Nucleus accumbens (tissue), 56 donors: ENCODE data around the gene HTT-AS.

ENCODE experiments used
- DNase-seq, 56 donors: peaks; one replicate each; lab custom pipeline; 2025; lab: John Stamatoyannopoulos, UW

Gene HTT-AS

DNA sequence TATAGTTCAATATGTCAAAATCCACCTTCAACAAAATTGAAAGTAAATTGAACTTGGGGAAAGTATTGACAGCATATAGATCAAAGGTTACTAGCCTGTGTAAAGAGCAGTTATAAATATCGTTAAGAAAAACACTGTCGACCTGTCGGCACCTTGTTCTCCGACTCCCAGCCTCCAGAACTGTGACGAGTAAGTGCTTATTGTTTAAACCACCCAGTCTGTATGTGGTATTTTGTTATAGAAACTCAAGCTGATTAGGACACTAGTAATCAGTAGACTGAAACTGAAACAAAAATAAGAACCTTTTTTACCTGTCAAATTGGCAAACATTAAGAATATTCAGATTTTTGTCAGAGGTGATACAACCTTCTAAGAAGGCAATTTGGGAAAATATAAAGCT, 17.1 kb upstream of the HTT-AS start:
- no peak for DNase-seq

- no peak for DNase-seq
Measured at GRCh38 chr4:3087115-3087797, 12.9 kb upstream of the HTT-AS start.

DNA sequence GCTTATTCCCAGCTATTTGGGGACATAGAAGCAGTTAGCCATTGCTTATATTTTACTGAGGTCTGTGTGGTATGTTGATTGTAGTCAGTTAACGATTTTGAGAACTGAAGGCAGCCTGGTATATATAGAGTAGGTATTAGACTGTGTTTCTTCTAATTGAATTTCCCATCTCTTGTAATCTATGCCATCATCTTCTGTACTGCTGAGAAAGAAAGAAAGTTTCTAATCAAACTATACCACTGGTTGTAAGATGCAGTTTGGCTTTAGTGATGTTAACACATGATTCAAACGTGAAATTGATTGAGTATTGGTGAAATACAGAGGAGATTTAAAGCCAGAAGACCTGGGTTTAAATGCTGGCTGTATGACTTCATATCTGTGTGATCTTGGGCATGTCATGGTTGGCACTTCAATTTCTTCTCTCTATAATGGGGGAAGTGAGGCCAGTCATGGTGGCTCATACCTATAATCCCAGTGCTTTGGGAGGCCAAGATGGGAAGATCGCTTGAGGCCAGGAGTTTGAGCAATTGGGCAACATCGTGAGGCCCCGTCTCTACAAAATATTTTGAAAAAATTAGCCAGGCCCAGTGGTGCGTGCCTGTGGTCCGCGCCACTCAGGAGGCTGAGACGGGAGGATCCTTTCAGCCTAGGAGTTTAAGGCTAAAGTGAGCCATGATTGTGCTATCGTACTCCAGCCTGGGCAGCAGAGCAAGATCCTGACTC, 11.8 kb upstream of the HTT-AS start:
- no peak for DNase-seq

- no peak for DNase-seq
Measured at GRCh38 chr4:3083732-3084131, 9.4 kb upstream of the HTT-AS start.

- no peak for DNase-seq
Measured at GRCh38 chr4:3082925-3083515, 8.7 kb upstream of the HTT-AS start.

DNA sequence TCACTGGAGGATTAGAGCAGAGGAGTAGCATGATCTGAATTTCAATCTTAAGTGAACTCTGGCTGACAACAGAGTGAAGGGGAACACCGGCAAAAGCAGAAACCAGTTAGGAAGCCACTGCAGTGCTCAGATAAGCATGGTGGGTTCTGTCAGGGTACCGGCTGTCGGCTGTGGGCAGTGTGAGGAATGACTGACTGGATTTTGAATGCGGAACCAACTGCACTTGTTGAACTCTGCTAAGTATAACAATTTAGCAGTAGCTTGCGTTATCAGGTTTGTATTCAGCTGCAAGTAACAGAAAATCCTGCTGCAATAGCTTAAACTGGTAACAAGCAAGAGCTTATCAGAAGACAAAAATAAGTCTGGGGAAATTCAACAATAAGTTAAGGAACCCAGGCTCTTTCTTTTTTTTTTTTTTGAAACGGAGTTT, 5.4 kb upstream of the HTT-AS start:
- DNase-seq = no peak

DNA sequence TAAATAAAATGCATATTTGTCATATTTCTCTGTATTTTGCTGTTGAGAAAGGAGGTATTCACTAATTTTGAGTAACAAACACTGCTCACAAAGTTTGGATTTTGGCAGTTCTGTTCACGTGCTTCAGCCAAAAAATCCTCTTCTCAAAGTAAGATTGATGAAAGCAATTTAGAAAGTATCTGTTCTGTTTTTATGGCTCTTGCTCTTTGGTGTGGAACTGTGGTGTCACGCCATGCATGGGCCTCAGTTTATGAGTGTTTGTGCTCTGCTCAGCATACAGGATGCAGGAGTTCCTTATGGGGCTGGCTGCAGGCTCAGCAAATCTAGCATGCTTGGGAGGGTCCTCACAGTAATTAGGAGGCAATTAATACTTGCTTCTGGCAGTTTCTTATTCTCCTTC, 3.5 kb upstream of the HTT-AS start:
- no peak for DNase-seq

GRCh38 chr4:3075652-3075981, 1.3 kb upstream of the HTT-AS start:
- DNase-seq = no peak

DNA sequence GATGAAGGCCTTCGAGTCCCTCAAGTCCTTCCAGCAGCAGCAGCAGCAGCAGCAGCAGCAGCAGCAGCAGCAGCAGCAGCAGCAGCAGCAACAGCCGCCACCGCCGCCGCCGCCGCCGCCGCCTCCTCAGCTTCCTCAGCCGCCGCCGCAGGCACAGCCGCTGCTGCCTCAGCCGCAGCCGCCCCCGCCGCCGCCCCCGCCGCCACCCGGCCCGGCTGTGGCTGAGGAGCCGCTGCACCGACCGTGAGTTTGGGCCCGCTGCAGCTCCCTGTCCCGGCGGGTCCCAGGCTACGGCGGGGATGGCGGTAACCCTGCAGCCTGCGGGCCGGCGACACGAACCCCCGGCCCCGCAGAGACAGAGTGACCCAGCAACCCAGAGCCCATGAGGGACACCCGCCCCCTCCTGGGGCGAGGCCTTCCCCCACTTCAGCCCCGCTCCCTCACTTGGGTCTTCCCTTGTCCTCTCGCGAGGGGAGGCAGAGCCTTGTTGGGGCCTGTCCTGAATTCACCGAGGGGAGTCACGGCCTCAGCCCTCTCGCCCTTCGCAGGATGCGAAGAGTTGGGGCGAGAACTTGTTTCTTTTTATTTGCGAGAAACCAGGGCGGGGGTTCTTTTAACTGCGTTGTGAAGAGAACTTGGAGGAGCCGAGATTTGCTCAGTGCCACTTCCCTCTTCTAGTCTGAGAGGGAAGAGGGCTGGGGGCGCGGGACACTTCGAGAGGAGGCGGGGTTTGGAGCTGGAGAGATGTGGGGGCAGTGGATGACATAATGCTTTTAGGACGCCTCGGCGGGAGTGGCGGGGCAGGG, 711 bp upstream of the HTT-AS start:
- peak in 32 of 56 donors; percentile 3 to 57 (median 27) for DNase-seq

- peak in 7 of 56 donors; percentile 5 to 83 (median 45) for DNase-seq
Measured at GRCh38 chr4:3073158-3074077, 920 bp downstream of the HTT-AS start.

DNA sequence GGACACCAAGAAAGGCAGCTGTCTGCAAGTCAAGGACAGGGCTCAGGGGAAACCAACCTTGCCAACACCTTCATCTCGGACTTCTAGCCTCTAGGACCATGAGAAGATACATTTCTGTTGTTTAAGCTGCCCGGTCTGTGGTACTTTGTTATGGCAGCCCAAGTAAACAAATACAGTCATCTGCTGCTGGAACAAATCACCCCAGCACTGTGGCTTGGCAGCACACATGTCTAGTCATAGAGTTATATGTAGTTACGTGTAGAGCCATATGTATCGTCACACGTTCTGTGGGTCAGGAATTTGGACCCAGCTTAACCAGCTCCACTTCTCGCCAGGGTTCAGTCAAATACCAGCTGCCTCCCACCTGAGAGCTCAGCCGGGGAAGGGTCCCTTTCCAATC, 2.5 kb downstream of the HTT-AS start:
- no peak for DNase-seq

DNA sequence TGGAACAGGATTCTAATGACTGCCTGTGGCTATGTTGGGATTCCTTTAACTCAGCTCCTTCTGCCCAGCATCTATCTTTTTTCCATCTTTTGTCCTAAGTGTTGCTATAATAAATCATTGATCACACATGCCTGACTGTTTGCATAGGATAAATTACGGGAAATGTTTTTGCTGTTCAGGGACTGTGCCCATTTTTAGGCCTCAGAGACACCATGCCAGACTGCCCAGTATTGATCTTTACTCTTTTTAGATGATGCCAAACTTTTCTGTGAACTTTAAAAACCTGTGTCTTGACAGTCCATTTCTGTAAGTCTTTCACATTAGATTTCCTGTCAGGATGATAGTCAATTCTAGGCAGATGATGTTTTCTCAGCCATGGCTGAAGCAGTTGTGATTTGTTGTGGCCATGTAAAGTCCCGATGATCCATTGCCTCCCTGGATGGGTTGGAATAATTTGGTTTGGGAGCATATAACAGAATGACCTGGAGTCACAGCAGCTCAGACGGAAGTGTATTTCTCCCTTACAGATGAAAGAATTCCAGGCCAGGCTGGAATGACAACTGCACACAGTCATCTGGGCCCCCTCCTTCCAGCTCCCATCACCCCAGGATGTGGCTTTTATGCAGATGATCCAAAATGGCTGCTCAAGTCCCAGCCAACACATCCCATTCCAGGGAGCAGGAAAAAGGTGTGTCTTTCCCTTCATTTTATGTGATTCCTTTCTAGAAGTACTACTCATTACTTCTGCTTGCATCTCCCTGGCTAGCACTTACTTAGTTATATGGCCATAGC, 3.4 kb downstream of the HTT-AS start:
- DNase-seq = no peak

DNA sequence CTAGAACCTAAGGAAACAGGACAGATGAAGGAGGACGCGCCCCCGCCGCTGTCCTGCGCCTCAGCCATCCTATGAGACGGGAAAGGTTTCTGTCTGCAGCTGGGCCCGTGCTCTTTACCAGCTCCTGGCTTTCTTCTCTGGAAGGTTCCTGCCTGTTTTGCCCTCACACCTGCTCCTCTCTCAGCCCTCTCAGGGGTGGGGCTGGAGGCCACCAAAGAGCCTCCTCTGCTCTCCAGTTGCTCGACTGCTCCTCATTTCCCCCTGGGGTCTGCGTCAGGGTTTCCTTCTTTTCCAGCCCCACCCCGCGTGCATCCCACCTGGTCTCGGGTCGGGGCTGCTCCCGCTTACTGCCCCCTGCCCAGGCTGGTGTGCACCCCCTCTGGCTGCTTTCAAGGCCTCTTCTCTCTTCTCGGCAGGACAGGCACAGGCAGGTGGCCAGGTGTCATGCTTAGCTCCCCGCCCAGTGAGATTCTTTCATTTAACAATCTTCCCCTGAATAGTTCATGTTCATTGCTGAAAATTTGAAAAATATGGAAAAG, 4.6 kb downstream of the HTT-AS start:
- DNase-seq = no peak

DNA sequence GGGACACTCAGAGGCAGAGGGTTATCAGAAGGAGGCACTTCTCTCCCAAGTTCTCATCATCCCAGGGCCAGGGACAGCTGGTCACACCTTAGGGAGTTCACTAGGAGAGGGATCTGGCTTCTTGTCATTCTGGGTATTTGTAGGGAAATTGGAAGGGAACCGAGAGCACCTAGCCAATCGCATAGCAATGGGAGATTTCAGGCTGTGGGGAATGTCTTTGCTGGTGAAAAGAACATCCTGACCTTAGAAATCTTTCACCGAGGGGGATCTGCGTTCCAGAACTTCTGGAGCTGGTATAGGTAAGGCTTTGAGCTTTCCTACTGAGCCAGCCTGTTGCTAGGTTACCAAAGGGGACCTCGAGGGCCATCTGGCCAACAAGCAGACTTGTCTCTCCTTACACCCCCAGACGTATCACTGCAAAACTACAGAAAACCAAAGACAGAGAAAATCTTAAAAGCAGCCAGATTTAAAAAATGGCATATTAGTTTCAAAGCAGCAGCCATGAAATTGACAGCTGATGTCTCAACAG, 6.8 kb downstream of the HTT-AS start:
- DNase-seq = no peak

DNA sequence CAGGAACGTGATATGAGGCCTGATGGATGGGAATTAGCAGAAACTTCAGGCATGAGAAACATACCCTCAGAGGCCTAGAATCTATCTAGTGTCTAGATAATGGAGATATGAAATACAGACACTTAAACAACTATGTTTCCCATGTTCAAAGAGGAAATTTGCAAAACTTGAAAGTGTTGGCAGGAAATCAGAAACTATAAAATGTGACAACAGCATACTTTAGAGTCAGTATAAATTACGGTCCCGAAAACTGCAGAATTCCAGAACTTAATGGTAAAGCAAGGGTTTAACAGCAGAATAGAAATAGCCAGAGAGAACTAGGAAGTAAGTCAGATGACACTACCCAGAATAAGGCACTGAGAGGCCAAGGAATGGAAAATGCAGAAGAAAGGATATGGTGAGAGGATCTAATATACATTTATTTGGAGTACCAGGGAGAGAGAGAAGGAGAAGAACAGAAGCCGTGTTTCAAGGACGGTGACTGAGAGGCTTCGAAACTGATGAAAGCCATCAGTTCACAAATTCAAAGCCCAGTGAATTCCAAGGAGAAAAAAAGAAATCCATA, 7.4 kb downstream of the HTT-AS start:
- DNase-seq = no peak

DNA sequence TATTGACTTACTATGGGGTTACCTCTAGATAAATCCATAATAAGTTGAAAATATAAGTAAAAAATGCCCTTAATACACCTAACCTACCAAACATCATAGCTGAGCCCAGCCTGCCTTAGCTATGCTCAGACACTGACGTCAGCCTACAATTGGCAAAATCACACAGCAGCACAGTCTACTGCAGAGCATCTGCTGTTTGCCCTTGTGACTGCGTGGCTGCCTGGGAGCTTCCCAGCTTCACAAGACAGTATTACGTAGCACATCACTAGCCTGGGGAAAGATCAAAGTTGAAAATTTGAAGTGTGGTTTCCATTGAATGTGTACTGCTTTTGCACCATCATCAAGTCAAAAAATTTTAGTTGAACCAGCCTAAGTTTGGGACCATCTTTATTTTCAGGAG, 8.8 kb downstream of the HTT-AS start:
- peak in 1 of 56 donors; percentile 7 for DNase-seq

- DNase-seq = no peak
Measured at GRCh38 chr4:3062471-3062870, 11.9 kb downstream of the HTT-AS start.

DNA sequence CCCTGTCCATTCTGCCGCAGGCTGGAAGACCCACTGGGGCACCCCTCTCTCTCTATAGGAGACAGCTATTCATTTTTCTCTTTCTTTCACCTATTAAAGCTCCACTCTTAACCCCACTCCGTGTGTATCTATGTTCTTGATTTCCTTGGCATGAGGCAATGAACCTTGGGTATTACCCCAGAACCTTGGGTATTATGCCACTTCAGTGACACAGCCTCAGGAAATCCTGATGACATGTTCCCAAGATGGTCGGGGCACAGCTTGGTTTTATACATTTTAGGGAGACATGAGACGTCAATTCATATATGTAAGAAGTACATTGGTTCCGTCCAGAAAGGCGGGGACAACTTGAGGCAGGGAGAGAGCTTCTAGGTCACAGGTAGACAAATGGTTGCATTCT, 13.4 kb downstream of the HTT-AS start:
- no peak for DNase-seq
